OCI-LY1 (cell line): Measurements from ENCODE around the gene P2RY6.

Experiments
- H2AFZ ChIP-seq: fragments of 200-600 bp; sonication (generic), shearing (Covaris generic); 2 replicates; pipeline ENCODE4 v1.6.0; 2014; ENCODE audit warnings: antibody characterized with exemption, mild to moderate bottlenecking, low read length
- H3F3A ChIP-seq: fragments of 200-600 bp; sonication (generic), shearing (Covaris generic); 2 replicates; pipeline ENCODE4 v1.6.0; 2014; ENCODE audit warnings: mild to moderate bottlenecking, antibody characterized with exemption, low read length, moderate library complexity; ENCODE audit not compliant: insufficient read depth
- H3K27ac ChIP-seq: fragments of 200-600 bp; sonication (generic); 2 replicates; pipeline ENCODE4 v1.5.1; 2014; ENCODE audit warnings: low read length, mixed run types, mild to moderate bottlenecking, low read depth; ENCODE audit not compliant: poor library complexity, severe bottlenecking
- H3K27me3 ChIP-seq: fragments of 200-600 bp; sonication (generic); 2 replicates; pipeline ENCODE4 v1.6.0; 2014; ENCODE audit warnings: antibody characterized with exemption, mild to moderate bottlenecking, low read length, moderate library complexity; ENCODE audit not compliant: insufficient read depth
- H3K36me3 ChIP-seq: fragments of 200-600 bp; sonication (generic); 2 replicates; pipeline ENCODE4 v1.6.1; 2014; ENCODE audit warnings: mild to moderate bottlenecking, antibody characterized with exemption, low read length, moderate library complexity, mixed read lengths; ENCODE audit not compliant: insufficient read depth
- H3K4me1 ChIP-seq: fragments of 200-600 bp; sonication (generic); 2 replicates; pipeline ENCODE4 v1.5.1; 2014; ENCODE audit warnings: mild to moderate bottlenecking, low read length, moderate library complexity; ENCODE audit not compliant: insufficient read depth, severe bottlenecking
- H3K4me2 ChIP-seq: fragments of 200-600 bp; sonication (generic), shearing (Covaris generic); 2 replicates; pipeline ENCODE4 v1.6.1; 2014; ENCODE audit warnings: low read length
- H3K4me3 ChIP-seq: fragments of 200-600 bp; sonication (generic); 2 replicates; pipeline ENCODE4 v1.5.1; 2014; ENCODE audit warnings: low read length, low read depth, mild to moderate bottlenecking, mixed read lengths; ENCODE audit not compliant: poor library complexity, severe bottlenecking
- H3K79me2 ChIP-seq: fragments of 200-600 bp; shearing (Covaris generic); 2 replicates; pipeline ENCODE4 v1.6.1; 2016; ENCODE audit warnings: mixed run types, low read length, mixed read lengths; ENCODE audit not compliant: insufficient read depth
- H3K9ac ChIP-seq: fragments of 200-600 bp; sonication (generic), shearing (Covaris generic); 2 replicates; pipeline ENCODE4 v1.6.1; 2014; ENCODE audit warnings: mild to moderate bottlenecking, low read length, mixed read lengths
- H3K9me2 ChIP-seq: fragments of 200-600 bp; sonication (generic), shearing (Covaris generic); 2 replicates; pipeline ENCODE4 v1.6.1; 2014; ENCODE audit warnings: low read depth, mild to moderate bottlenecking, low read length, mixed read lengths
- H3K9me3 ChIP-seq: fragments of 200-600 bp; shearing (Covaris generic); 2 replicates; pipeline ENCODE4 v1.6.1; 2014; ENCODE audit warnings: low read length, mixed read lengths
- H4K20me1 ChIP-seq: fragments of 200-600 bp; sonication (generic), shearing (Covaris generic); 2 replicates; pipeline ENCODE4 v1.6.0; 2016; ENCODE audit warnings: mild to moderate bottlenecking, low read length; ENCODE audit not compliant: insufficient read depth
- EZH2 ChIP-seq: fragments of 200-600 bp; sonication (generic), shearing (Covaris generic); IDR thresholded peaks from 2 replicates; pipeline ENCODE4 v1.8.0; 2017; ENCODE audit warnings: borderline replicate concordance, mixed run types, mild to moderate bottlenecking, antibody characterized with exemption, low read length, moderate library complexity, mixed read lengths
- TF ChIP-seq, protein P1 (sequence below): fragments of 200-600 bp; sonication (generic), shearing (Covaris generic); IDR thresholded peaks from 2 replicates; pipeline ENCODE4 v1.5.1; 2017; ENCODE audit warnings: mild to moderate bottlenecking, antibody characterized with exemption, low read length, moderate library complexity, mixed read lengths

The P2RY6 gene

GRCh38 chr11:73317803-73318202, 45.7 kb downstream of the P2RY6 start:
- Histone ChIP-seq H3F3A (no peaks in the 10 kb centered on the region), H2AFZ (no peak overlapping the region), H3K4me1 (no peaks in the 10 kb centered on the region), H3K27me3 (no peaks in the 10 kb centered on the region), H3K4me3 (no peak overlapping the region), H3K9ac (no peak overlapping the region), H3K9me3 (no peaks in the 10 kb centered on the region), H3K79me2 (no peaks in the 10 kb centered on the region), H3K36me3 (no peaks in the 10 kb centered on the region), H3K9me2 (no peaks in the 10 kb centered on the region), H3K4me2 (no peak overlapping the region), H4K20me1 (no peaks in the 10 kb centered on the region), H3K27ac (no peak overlapping the region)
- TF ChIP-seq EZH2 = no peak
- TF ChIP-seq, protein P1, sequence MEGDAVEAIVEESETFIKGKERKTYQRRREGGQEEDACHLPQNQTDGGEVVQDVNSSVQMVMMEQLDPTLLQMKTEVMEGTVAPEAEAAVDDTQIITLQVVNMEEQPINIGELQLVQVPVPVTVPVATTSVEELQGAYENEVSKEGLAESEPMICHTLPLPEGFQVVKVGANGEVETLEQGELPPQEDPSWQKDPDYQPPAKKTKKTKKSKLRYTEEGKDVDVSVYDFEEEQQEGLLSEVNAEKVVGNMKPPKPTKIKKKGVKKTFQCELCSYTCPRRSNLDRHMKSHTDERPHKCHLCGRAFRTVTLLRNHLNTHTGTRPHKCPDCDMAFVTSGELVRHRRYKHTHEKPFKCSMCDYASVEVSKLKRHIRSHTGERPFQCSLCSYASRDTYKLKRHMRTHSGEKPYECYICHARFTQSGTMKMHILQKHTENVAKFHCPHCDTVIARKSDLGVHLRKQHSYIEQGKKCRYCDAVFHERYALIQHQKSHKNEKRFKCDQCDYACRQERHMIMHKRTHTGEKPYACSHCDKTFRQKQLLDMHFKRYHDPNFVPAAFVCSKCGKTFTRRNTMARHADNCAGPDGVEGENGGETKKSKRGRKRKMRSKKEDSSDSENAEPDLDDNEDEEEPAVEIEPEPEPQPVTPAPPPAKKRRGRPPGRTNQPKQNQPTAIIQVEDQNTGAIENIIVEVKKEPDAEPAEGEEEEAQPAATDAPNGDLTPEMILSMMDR = no peak

DNA sequence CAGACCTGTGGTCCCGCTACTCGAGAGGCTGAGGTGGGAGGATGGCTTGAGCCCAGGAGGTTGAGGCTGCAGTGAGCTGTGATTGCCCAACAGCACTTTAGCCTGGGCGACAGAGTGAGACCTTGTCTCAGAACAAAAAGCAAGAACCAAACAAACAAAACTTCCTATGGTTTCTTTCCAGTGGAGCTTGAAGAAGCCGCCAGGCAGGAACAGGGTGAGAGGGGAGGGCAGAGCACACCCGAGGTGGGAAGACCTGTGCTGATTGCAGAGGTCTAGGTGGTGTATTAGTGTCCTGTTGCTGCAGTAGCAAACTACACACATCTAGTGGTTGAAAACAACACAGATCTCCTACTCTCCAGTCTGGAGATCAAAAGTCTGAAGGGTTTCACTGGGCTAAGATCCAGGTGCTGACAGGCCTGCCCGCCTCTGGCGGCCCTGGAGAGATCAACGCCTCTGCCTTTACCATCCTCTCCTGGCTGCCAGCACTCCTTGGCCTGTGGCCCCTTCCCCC, 46.4 kb downstream of the P2RY6 start:
- Histone ChIP-seq H3K4me2 (no peak overlapping the region), H2AFZ (no peak overlapping the region), H3K27me3 (no peaks in the 10 kb centered on the region), H3K36me3 (no peaks in the 10 kb centered on the region), H3K27ac (no peak overlapping the region), H3K9me2 (no peaks in the 10 kb centered on the region), H3K4me3 (no peak overlapping the region), H3K9me3 (no peaks in the 10 kb centered on the region), H3K4me1 (no peaks in the 10 kb centered on the region), H3F3A (no peaks in the 10 kb centered on the region), H3K9ac (no peak overlapping the region), H3K79me2 (no peaks in the 10 kb centered on the region), H4K20me1 (no peaks in the 10 kb centered on the region)
- TF ChIP-seq, protein P1 = no peak
- no peak for TF ChIP-seq EZH2

- no peak overlapping the region for H2AFZ ChIP-seq
- H3K9me2 ChIP-seq = no peaks in the 10 kb centered on the region
- H3K9ac ChIP-seq = no peak overlapping the region
- H3K4me1 ChIP-seq = no peaks in the 10 kb centered on the region
- H4K20me1 ChIP-seq = no peaks in the 10 kb centered on the region
- TF ChIP-seq EZH2 = no peak
- TF ChIP-seq, protein P1 = no peak
- H3K27ac ChIP-seq = no peak overlapping the region
- no peak overlapping the region for H3K4me2 ChIP-seq
- no peaks in the 10 kb centered on the region for H3K9me3 ChIP-seq
- H3F3A ChIP-seq = no peaks in the 10 kb centered on the region
- H3K27me3 ChIP-seq = no peaks in the 10 kb centered on the region
- H3K36me3 ChIP-seq = no peaks in the 10 kb centered on the region
- H3K79me2 ChIP-seq = no peaks in the 10 kb centered on the region
- H3K4me3 ChIP-seq = no peak overlapping the region
Observed at GRCh38 chr11:73320763-73321603, 48.8 kb downstream of the P2RY6 start.
